8988T (cell line): ENCODE data around the gene MED1.
A peak's percentile ranks its signal among the peaks of the same experiment; 100 is the strongest.
"Not testable (repeated sequence)": the region's sequence is repeated elsewhere in the genome, so short reads cannot be mapped to it uniquely, and the experiment has no call there.

Experiments used
- DNase-seq: peaks from one replicate; pipeline ENCODE4 v3.0.0; 2011

The MED1 gene

DNA sequence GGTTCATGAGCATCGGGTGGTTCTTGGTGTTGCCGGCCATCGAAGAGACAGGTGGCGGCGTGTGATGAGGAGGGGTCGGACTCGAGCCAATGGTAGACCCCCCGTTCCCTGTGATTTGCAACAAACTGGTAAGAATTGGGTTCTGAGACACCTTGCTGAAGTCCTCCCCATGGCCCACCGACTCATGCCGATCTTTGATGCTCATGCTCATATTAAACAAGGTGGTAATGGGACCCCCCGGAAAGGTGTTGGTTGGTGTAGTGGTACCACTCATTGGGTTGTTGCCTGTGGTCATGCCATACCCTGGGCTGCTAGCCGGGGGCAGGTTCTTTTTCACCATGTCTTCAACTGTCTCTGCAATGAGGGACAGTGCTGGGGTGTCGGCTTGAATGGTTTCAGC lies 40.8 kb downstream of the MED1 start:
- no peak for DNase-seq

DNA sequence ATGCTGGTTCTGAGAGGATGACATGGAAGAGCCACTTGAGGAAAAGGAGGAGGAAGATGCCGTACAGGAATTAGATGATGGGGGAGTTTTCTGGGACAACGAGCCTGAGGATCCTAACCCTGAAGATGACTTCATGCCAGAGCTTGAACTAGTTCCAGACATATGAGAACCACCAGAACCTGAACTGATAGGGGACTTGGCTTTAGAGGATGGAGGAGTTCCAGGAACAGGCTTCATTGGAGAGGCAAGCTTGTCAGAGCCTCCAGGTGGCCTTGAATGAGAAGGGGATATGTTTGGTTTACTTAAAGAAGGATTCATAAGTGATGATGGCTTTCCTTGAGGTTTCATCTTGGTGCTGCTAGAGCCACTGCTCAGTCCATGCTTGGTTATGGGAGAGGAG lies 42.7 kb downstream of the MED1 start:
- no peak for DNase-seq

DNA sequence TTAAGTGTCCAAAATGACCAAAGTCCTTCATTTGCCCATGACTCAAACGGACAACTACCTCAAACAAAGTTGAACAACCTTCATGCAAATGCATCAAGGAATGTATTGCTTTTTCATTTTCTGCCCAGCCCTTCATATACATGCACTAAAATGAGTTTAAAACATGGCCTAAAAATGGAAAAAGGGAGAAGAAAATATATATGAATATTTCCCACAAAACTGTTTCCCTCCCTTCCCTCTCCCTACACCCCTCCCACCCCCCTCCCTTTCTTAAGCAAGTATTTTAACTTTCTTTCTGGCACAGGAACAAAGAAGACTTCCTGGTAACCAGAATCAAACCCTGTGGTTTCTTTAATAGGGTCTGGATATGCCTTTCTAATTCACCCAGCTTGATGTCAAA lies 44.1 kb downstream of the MED1 start:
- no peak for DNase-seq

DNA sequence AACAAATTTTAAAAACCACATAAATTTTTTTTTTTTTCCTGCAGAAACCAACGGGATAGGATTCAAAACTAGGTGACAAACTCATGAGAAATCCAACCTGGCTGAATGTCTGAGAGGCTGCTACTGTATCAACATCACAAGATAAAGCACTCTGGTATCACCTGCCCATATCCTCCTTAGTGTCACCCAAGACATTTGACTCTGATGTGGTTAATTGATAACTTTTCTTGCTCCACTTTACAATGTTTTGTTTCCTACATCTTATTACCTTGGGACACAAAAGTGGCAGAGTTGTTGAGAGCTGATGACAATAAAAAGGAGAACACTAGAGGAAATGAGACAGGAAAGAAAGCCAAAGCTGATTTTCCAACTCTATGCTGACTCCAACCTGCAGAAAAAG lies 45.6 kb downstream of the MED1 start:
- no peak for DNase-seq

DNA sequence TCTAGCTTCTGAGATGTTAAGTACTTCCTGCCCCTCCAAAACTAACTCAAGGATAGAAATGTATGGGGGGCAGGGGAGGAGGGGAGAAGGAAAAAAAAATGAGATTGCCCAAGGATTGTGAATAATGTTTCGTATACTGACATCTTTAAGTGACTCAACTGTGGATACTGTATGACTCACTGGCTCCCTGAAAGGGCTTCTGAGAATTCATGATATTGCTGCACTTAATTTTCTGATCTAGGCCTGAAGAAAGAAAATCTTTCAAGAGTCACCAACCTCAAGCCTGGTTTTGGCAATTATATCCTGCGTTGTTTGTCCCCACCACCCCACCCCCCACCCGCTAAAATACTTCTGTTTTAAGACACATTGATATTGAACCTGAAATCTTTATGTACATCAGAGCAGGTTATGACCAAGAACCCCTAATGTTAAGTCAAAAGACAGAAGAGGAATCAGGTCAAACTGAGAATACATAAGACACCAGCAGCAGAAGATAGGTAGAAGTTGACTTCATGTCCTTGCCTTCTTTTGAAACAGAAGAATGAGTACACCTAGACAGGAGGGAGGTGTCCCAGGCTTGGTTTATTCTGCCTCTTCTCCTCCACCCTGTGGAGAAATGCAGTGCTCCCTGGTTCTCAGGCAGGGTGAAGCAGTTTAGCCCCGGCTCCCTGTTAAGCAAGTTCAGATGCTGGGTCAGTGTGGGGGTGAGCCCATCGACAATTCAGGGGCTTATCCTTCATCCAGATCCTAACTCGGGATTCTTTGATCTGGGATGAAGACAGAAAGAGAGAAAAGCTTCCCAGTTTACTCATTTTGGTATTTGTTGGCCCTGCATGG lies 46.3 kb downstream of the MED1 start:
- no peak for DNase-seq

DNA sequence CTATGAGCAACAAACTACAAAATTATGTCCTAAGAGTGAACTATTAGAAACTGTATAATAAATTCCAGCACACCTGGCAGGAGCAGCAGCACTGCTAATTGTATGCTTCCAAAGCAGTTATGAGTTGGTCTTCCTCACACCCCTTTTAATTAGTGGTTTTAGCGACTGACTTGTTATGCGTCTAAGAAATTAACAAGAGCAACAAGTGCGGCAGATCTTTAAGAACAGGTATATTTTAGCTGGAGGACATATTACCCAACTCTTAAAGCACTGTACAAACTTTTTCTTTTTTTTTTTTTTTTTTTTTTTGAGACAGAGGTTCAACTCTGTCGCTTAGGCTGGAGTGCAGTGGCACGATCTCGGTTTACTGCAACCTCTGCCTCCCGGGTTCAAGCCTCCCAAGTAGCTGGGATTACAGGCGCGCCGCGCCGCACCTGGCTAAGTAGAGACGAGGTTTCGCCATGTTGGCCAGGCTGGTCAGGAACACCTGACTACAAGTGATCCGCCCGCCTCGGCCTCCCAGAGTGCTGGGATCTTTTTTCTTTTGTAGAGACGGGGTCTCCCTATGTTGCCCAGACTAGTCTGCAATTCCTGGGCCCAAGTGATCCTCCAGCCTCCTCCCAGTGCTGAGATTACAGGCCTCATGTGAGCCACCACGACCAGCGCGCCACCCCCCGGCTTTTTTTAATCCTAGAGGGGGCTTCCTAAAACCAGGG lies 48.0 kb downstream of the MED1 start:
- no peak for DNase-seq

DNA sequence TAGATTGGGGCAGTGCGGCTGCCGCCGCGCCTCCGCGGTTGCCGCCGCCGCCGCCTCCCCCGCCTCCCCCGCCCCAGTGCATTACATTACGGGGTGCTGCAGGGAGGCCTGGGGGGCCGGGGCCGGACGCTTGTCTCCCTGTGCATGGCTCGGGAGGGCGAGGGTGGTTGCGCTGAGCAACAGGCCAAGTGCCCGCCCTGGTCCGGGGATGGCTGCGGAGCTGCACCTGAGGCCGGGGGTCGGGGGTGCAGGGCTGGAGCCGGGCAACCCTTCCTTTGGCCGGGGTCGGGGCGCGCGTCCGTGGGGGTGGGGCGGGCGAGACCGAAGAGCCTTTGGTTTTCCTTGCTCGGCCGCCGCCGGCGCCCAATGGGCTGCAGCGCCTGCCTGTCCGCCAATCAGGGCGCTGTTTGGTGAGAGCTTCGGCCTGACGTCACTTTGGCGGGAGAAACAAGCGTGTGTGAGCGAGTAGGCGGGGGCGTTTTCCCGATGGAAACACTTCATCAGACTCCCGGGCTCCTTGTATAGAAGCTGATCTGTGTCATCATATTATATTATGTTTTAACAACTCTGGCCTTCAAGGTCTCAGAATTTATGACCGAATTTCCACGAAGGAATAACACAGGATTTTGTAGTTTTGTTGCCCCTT lies 48.7 kb downstream of the MED1 start:
- peak; percentile 51 for DNase-seq

DNA sequence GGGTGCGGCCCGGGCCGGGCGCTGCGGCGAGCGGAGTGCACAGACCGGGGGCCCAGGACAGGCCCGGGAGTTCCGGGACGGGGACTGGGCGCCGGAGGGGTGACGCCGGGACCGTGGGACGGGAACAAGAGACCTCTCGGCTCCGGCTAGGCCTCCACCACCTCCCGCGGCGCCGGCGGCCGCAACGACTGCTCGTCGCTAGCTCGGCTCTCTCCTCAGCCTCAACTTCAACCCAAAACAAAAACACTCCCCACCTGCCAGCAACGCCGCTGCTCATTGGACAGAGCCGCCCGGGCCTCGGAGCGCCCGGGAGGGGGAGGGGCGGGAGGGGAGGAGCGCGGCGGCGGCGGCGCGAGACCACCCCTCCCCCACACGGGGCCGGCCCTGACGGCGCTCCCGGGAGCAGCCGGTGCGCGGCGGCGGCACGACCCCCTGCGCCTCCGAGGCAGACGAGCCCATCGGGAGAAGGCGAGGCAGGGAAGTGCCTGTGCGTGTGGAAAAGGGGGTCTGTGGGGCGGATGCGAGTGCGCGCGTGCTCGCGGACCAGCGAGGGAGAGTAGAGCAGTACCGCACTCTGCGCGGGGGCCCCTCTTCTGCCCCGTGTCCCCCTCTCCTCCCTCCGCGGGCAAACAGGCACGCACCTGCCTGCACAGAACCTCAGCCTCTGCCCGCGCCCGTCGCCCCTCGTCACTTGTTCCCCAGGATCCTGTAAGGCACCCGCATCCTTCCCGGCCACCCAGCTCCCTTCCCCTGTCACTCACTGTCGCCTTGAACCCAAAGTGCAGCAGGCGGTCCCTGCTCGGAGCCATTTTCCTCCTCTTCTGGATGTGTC lies 49.4 kb downstream of the MED1 start, which contains the start of gene FBXL20:
Gene FBXL20, minus strand, starts transcription at position 215 of the 832 bp plus-strand sequence. CDS start 224 bp downstream, outside the sequence.
- peak; percentile 78 for DNase-seq

DNA sequence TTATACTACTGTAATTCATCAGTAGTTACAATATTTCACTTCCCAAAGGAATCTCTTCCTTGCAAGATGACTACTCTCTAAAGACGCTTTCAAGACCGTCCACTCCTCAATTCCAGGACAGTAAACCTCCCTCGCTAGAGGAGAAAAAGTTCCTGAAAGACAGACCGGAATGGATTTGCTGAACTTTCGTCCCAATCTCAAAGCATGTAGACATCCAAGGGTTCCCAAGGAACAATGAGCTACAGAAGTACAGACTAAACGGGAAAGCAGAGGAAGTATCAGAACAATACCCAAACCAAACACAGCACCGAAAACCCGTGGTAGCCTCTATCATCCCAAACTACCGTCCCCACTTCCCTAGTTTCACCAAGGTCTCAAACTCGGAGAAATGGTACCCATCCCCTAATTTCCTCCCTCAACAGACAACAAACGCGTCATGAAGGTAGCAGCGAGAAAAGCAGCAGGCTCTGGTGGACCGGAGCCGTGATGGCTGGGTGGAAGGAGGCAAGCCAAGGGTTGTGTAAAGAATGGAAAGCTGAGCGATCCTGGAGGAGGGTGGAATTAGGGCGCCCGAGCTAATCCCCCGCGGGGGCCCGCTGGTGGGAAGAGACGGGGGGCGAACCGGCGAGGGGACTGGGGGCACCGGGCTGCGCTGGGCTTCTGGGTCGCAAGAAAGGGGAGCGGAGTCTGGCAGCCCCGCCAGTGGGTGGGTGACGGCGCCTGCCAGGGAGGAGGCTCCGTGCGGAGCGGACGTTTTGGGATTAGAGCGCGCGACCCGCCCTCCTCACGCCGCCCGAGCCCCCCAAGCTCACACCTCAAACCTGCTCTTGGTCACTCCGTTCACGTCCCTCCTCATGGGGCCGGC lies 50.3 kb downstream of the MED1 start:
- DNase-seq: no peak

DNA sequence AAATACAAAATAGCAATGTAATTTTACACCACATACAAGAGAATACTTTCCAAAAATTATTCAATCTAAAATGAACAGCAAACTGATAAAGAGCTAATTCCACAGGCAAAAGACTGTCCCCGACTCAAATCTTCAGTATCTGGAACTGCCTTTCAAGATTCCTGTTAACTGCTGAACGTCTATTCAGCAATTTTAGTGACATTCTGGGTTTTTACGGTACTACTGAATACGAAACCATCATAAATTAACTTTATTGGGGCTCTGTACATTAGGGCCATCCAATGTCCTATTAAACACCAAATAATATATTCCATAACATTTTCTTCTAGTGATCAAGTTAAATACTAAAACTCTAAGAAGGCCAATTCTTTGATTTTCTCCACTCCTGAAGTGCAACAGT lies 51.3 kb downstream of the MED1 start:
- no peak for DNase-seq

DNA sequence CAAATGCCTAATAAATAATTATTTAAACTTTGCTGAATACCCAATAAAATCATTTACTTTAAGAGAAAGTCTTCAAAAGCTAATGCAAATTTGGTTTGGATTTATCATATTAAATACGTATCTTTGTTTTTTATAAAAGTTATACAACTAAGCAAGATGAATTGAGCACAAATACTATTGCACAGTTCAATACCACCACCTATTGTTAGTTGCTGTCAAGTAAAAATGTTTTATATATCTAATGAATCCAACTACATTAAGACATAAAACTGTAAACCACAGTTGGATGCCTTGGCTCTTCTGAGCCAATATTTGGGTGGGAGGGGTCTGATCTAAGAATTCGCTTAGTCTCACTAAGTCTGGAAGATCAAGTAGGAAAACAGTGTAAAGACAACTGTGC lies 57.3 kb downstream of the MED1 start:
- DNase-seq: no peak

DNA sequence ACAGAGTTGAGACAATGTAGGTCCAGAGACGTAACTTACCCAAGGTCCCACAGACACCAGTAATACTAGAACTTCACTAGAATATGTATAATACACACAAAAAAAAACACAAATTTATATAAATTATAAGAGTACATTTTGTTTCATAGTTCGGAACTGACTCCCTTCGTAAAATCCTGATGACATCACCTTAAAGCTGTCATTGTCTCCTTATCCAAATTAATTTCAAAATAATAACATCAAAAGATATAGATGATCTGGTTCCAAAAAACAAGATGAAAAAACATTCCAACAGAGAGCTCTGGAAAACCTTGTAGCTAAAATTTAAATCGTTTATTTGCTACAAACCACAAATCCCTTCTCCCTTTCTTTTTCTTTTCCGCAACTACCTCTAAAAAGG lies 59.6 kb downstream of the MED1 start:
- no peak for DNase-seq

DNA sequence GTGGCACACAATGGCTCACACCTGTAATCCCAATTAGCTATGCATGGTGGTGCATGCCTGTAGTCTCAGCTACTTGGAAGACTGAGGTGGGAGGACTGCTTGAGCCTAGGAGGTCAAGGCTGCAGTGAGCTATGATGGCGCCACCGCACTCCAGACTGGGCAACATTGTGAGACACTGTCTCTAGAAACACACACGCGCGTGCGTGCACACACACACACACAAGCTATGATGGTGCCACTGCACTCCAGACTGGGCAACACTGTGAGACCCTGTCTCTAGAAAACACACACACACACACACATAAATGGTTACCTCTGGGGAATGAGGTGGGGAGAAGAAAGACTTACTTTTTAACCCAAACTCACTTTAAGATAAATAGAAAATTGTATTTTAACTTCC lies 66.0 kb downstream of the MED1 start:
- no peak for DNase-seq

DNA sequence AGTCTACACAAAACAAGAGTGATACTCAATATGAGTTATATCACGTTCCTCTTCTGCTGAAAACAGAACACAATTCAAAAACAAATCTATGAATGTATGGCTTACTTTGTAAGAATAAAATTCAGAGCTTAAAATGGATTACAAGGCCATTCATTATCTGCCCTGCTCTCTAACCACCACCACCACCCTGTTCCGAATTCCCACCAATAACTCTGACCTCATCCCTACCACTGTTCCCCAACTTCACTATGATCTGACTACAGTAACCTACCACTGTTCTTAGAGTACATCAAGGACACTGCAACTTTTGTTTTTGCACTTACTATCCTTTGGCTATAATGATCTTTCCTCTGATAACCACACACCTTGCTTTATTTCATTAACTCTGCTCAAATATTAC lies 70.9 kb downstream of the MED1 start:
- no peak for DNase-seq

DNA sequence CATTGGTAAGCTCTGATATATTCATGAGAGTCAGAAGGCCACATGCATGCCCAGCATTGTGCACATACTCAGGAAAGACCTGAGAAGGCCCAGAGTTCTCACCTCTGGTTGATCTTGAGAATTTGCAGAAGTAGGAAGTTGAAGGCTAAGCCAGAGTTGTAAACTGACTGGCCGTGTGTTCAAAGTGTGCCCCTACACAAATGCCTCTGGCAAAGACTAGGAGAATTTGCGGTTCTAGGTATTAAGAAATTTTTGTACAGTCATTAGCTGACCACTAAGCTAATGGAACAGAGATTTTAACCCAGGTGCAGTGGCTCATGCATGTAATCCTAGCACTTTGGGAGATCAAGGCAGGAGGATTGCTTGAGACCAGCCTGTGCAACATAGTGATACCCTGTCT lies 74.6 kb downstream of the MED1 start:
- no peak for DNase-seq

DNA sequence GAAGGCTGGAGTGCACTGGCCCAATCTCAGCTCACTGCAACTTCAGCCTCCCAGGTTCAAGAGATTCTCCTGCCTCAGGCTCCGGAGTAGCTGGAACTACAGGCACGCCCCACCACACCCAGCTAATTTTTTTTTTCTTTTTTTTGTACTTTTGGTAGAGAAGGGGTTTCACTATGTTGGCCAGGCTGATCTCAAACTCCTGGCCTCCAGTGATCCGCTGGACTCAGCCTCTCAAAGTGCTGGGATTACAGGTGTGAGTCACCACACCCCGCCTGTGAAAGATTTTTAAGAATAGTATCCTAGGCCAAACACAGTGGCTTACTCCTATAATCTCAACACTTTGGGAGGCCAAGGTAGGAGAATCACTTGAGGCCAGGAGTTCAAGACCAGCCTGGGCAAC lies 83.3 kb downstream of the MED1 start:
- not testable (repeated sequence) for DNase-seq

DNA sequence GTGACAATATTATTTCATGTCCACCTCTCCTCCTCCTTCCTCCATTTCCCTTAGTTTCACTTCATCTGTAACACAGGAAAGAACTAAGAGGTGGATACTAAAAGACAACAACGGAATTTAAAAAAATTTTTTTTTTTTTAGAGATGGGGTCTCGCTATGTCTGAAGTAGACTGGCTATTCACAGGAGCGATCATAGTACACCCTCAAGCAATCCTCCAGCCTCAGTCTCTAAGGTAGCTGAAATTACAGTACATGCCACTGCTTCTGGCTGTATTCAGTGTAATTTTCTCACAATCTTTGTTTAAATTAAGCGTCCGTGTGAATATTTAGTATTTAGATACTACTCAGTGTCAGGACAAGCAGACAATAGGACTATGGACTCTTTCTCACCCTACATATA lies 85.2 kb downstream of the MED1 start:
- no peak for DNase-seq

DNA sequence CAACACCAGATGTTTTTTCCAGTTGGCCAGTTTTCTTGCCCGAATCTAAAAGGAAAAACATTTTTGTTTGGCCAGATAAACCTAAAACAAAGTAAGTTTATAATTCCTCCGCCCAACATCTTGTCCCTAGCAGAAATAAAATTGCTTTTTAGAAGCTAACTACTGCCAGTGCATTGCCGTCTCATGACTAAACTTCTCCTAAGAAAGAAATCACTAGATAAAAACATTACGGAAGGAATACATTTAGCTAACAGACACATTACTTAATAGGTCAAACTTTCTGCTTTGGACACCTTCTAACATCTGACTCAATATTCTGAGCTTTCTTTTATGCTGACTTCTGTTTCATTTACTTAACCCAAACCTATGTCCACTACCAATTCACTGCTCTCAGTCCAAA lies 85.8 kb downstream of the MED1 start:
- DNase-seq: no peak

DNA sequence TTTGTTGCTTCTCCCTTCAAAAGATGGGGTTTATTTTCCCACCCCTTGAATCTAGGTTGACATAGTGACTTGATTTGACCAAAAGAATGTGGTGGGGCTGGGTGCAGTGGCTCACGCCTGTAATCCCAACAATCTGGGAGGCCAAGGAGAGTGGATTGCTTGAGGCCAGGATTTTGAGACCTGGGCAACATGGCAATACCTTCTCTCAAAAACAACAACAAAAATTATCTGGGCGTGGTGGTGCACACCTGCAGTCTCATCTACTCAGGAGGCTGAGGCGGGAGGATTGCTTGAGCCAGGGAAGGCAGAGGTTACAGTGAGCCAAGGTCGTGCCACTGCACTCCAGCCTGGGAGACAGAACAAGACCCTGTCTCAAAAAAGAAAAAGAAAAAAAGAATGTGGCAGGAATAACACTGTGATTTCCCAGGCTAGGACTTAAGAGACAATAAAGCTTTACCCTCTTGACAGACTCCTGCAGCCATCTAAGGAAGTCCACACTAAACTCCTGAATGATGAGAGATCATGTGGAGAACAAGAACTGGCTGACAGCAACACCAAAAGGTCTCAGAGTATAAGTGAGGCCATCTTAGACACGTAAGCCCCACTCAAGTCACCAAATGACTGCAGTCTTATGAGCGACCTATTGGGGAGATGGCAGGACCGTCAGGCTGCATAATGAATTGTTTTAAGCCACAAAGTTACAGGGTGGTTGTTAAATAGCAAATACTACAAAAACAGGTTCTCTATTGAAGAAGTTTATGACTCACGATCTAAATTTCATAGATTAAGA lies 86.6 kb downstream of the MED1 start:
- no peak for DNase-seq

DNA sequence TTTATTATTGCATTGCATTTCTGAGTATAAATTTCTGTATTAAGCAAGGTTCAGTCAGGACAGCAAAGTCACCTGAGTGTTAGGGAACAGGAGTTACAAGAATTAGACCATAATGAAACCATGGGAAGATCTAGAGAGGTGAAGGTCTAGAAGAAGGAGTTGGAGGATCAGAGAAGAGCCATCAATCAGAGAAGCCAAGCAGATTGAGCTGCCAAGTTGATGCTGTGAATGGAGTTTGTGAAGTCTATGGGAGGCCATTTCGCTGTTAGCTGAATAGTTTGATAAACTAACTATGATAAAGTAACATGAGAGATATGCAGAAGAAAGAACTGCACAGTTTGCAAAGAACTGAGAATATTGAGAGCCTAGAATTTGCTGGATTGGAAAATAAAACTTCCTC lies 90.0 kb downstream of the MED1 start:
- no peak for DNase-seq

DNA sequence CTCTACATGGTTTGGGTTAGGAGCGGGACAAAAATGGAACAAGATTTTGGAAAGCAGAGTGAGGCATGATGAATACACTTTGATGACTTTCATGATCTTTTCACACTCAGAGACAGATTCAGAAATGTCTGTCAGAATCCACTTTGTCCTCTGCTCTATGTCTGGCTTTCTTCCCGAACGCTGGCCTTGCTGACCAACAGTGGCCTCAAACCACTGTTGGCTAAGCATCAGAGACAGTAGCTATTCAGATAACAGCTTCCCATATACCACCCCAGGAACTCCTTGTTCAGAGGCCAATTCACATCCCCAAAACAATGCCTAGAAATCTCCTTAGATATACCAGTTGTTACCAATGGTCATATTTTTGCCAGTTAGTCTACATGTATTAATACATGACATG lies 90.5 kb downstream of the MED1 start:
- DNase-seq: no peak
